H1 (cell line): ENCODE data around the gene SRSF3. TPM values are rescaled to one million over a fixed set of nuclear protein-coding genes. Genes with fewer than 3 reads are reported as not detected.
A peak's percentile ranks its signal among the peaks of the same experiment; 100 is the strongest.

Experiments
- CTCF ChIA-PET: fragments of 300-600 bp; sonication (Branson Sonifier 250); formaldehyde crosslinking; loops from one replicate; lab custom pipeline; 2021; ENCODE audit not compliant: partially characterized antibody; lab: Charles Lee
- POLR2A ChIA-PET: fragments of 300-600 bp; sonication (Branson Sonifier 250); formaldehyde crosslinking; loops from one replicate; lab custom pipeline; 2021; ENCODE audit warnings: inconsistent platforms; ENCODE audit not compliant: partially characterized antibody; lab: Charles Lee
- DNase-seq, 2 experiments: peaks; one replicate each; pipeline versions ENCODE4 v3.0.0 to v3.0.0-alpha.2; 2010 to 2022; ENCODE audit warnings: low spot score in 2 of 2, low read depth in 1 of 2, mixed read lengths in 1 of 2
- FAIRE-seq: peaks from 2 replicates; lab custom pipeline; 2011; peaks lifted over from hg19 to GRCh38; lab: Jason Lieb, UNC
- H2AFZ ChIP-seq: 2 replicates; pipeline ENCODE4 v1.8.1; 2012; ENCODE audit warnings: low read length, inconsistent platforms
- H2AK5ac ChIP-seq: 2 replicates; pipeline ENCODE4 v1.6.1; 2013; ENCODE audit warnings: low read depth, low read length
- H2BK120ac ChIP-seq: replicated peaks from 2 replicates; pipeline ENCODE3; 2013; ENCODE audit warnings: low read depth, low read length, inconsistent platforms
- H2BK12ac ChIP-seq: 2 replicates; pipeline ENCODE4 v1.6.1; 2013; ENCODE audit warnings: low read depth, low read length
- H2BK15ac ChIP-seq: 2 replicates; pipeline ENCODE4 v1.6.1; 2013; ENCODE audit warnings: low read length
- H2BK20ac ChIP-seq: 2 replicates; pipeline ENCODE4 v1.6.1; 2013; ENCODE audit warnings: low read length
- H2BK5ac ChIP-seq: 2 replicates; pipeline ENCODE4 v1.6.1; 2013; ENCODE audit warnings: low read depth, low read length
- H3K14ac ChIP-seq: 2 replicates; pipeline ENCODE4 v1.6.1; 2013; ENCODE audit warnings: inconsistent platforms; ENCODE audit not compliant: insufficient read length
- H3K18ac ChIP-seq: 2 replicates; pipeline ENCODE4 v1.6.1; 2013; ENCODE audit warnings: low read length; ENCODE audit errors: extremely low read depth
- H3K23ac ChIP-seq: 2 replicates; pipeline ENCODE4 v1.6.1; 2013; ENCODE audit warnings: inconsistent platforms; ENCODE audit not compliant: insufficient read length
- H3K23me2 ChIP-seq: 2 replicates; pipeline ENCODE4 v1.6.1; 2013; ENCODE audit warnings: low read depth, low read length
- H3K27ac ChIP-seq: 2 replicates; pipeline ENCODE4 v1.6.1; 2011; ENCODE audit warnings: low read depth, low read length, inconsistent platforms
- H3K27me3 ChIP-seq, 4 experiments: replicated peaks in 1 of 4; 1 replicate in 1 of 4; 2 replicates in 3 of 4; pipeline versions ENCODE4 v1.6.1 to v1.8.1; 2011 to 2013; ENCODE audit warnings: low read length in 3 of 4, mild to moderate bottlenecking in 3 of 4, inconsistent platforms in 2 of 4, mixed read lengths in 2 of 4, moderate library complexity in 1 of 4; ENCODE audit not compliant: control insufficient read depth in 3 of 4, insufficient read depth in 3 of 4; ENCODE audit errors: extremely low read depth in 1 of 4
- H3K36me3 ChIP-seq, 4 experiments: 2 replicates each; pipeline versions ENCODE4 v1.6.1 to v1.8.1; 2011 to 2013; ENCODE audit warnings: mild to moderate bottlenecking in 4 of 4, low read length in 3 of 4, moderate library complexity in 2 of 4, control low read depth in 1 of 4, inconsistent platforms in 1 of 4; ENCODE audit not compliant: insufficient read depth in 4 of 4, control insufficient read depth in 2 of 4
- H3K4ac ChIP-seq: replicated peaks from 2 replicates; pipeline ENCODE3; 2013; ENCODE audit warnings: low read length, low read depth, mixed read lengths, inconsistent platforms; ENCODE audit not compliant: insufficient read length
- H3K4me1 ChIP-seq, 4 experiments: replicated peaks in 1 of 4; 1 replicate in 1 of 4; 2 replicates in 3 of 4; pipeline versions ENCODE4 v1.6.1 to v1.8.1; 2011 to 2013; ENCODE audit warnings: low read length in 3 of 4, inconsistent platforms in 2 of 4, mixed read lengths in 1 of 4; ENCODE audit not compliant: insufficient read depth in 4 of 4, control insufficient read depth in 3 of 4
- H3K4me2 ChIP-seq, 2 experiments: 2 replicates each; pipeline versions ENCODE4 v1.6.1 to v1.8.1; 2011 to 2013; ENCODE audit warnings: low read depth in 2 of 2, low read length in 2 of 2, control low read depth in 1 of 2, inconsistent platforms in 1 of 2, mild to moderate bottlenecking in 1 of 2; ENCODE audit not compliant: insufficient read depth in 1 of 2
- H3K4me3 ChIP-seq, 4 experiments: fragments of 200-600, 300-600 bp in 1 of 4; sonication (generic), shearing (Covaris generic), sonication (Bioruptor Twin) in 1 of 4; 2 replicates each; pipeline versions ENCODE4 v1.5.1 to v1.8.1; 2011 to 2016; ENCODE audit warnings: low read length in 4 of 4, low read depth in 3 of 4, control low read depth in 2 of 4, inconsistent platforms in 2 of 4, mild to moderate bottlenecking in 2 of 4, mixed read lengths in 1 of 4, moderate library complexity in 1 of 4; ENCODE audit not compliant: insufficient read depth in 2 of 4; ENCODE audit errors: extremely low read depth in 1 of 4
- H3K56ac ChIP-seq: replicated peaks from 2 replicates; pipeline ENCODE3; 2013; ENCODE audit warnings: low read depth, mild to moderate bottlenecking, mixed read lengths, low read length, inconsistent platforms; ENCODE audit not compliant: insufficient read length
- H3K79me1 ChIP-seq: 2 replicates; pipeline ENCODE4 v1.6.1; 2013; ENCODE audit warnings: low read depth, low read length, control low read depth
- H3K79me2 ChIP-seq, 2 experiments: 2 replicates each; pipeline versions ENCODE4 v1.6.1 to v1.8.1; 2012 to 2013; ENCODE audit warnings: low read length in 2 of 2, mild to moderate bottlenecking in 2 of 2, inconsistent platforms in 1 of 2; ENCODE audit not compliant: insufficient read depth in 2 of 2, control insufficient read depth in 1 of 2
- H3K9ac ChIP-seq, 4 experiments: replicated peaks in 1 of 4; 1 replicate in 1 of 4; 2 replicates in 3 of 4; pipeline versions ENCODE4 v1.6.1 to v1.8.1; 2011 to 2013; ENCODE audit warnings: low read depth in 3 of 4, low read length in 3 of 4, control low read depth in 2 of 4, mild to moderate bottlenecking in 2 of 4, moderate library complexity in 2 of 4, inconsistent platforms in 1 of 4; ENCODE audit errors: extremely low read depth in 1 of 4
- H3K9me3 ChIP-seq, 2 experiments: 2 replicates each; pipeline versions ENCODE4 v1.6.1 to v1.8.1; 2012 to 2013; ENCODE audit warnings: mild to moderate bottlenecking in 2 of 2, moderate library complexity in 2 of 2, control low read depth in 1 of 2, inconsistent platforms in 1 of 2, low read depth in 1 of 2, low read length in 1 of 2, mixed read lengths in 1 of 2; ENCODE audit not compliant: insufficient read depth in 2 of 2
- H4K20me1 ChIP-seq, 2 experiments: replicated peaks in 1 of 2; 2 replicates each; pipeline versions ENCODE3 to v1.8.1; 2011 to 2013; ENCODE audit warnings: inconsistent platforms in 2 of 2, low read length in 2 of 2, mild to moderate bottlenecking in 1 of 2; ENCODE audit not compliant: insufficient read depth in 2 of 2, control insufficient read depth in 1 of 2
- H4K5ac ChIP-seq: 2 replicates; pipeline ENCODE4 v1.6.1; 2013; ENCODE audit warnings: low read length, low read depth, mixed read lengths, inconsistent platforms; ENCODE audit not compliant: insufficient read length
- H4K8ac ChIP-seq: 2 replicates; pipeline ENCODE4 v1.8.0; 2013; ENCODE audit warnings: mild to moderate bottlenecking, moderate library complexity, low read length, inconsistent platforms; ENCODE audit not compliant: insufficient read depth; ENCODE audit errors: extremely low read depth
- H4K91ac ChIP-seq: replicated peaks from 2 replicates; pipeline ENCODE3; 2013; ENCODE audit warnings: low read length, mixed read lengths, inconsistent platforms; ENCODE audit not compliant: insufficient read length
- EGR1 ChIP-seq: IDR thresholded peaks from 2 replicates; pipeline ENCODE4 v1.6.1; 2011; ENCODE audit warnings: low read depth, low read length, borderline replicate concordance
- HDAC2 ChIP-seq, 2 experiments: fragments of 300-600 bp in 1 of 2; sonication (generic) in 1 of 2; IDR thresholded peaks; 2 replicates each; pipeline ENCODE4 v1.6.1; 2011 to 2012; ENCODE audit warnings: low read depth in 2 of 2, low read length in 2 of 2, mild to moderate bottlenecking in 2 of 2, moderate library complexity in 2 of 2, borderline replicate concordance in 1 of 2, inconsistent platforms in 1 of 2
- JUND ChIP-seq: IDR thresholded peaks from 2 replicates; pipeline ENCODE4 v1.6.1; 2011; ENCODE audit warnings: mild to moderate bottlenecking, improper control_type of control experiment, low read length
- NRF1 ChIP-seq: IDR thresholded peaks from 2 replicates; pipeline ENCODE4 v1.6.1; 2011; ENCODE audit warnings: mild to moderate bottlenecking, low read depth, low read length, improper control_type of control experiment
- POLR2A ChIP-seq, 2 experiments: IDR thresholded peaks; 1 replicate in 1 of 2; 2 replicates in 1 of 2; pipeline ENCODE4 v1.6.1; 2011; ENCODE audit warnings: low read depth in 2 of 2, low read length in 2 of 2, mild to moderate bottlenecking in 2 of 2; ENCODE audit errors: control extremely low read depth in 1 of 2
- POLR2AphosphoS5 ChIP-seq: IDR thresholded peaks from 2 replicates; pipeline ENCODE4 v1.6.1; 2011; ENCODE audit warnings: low read depth, low read length
- SAP30 ChIP-seq: fragments of 300-600 bp; sonication (generic); IDR thresholded peaks from 2 replicates; pipeline ENCODE4 v1.7.1; 2012; ENCODE audit warnings: low read length, moderate library complexity, mild to moderate bottlenecking, inconsistent platforms; ENCODE audit not compliant: insufficient read depth, insufficient replicate concordance
- TAF7 ChIP-seq: optimal IDR thresholded peaks from 2 replicates; pipeline ENCODE3; 2011; ENCODE audit warnings: low read depth, mild to moderate bottlenecking, inconsistent platforms, low read length, moderate library complexity, borderline replicate concordance
- TCF12 ChIP-seq: IDR thresholded peaks from 2 replicates; pipeline ENCODE4 v1.6.1; 2011; ENCODE audit warnings: low read depth, mild to moderate bottlenecking, low read length
- WGBS, 2 experiments: shearing (Covaris generic) in 1 of 2; methylation state at CpG; one replicate each; pipeline versions ENCODE4 v1.1.6 to v1.1.7; 2013 to 2015; ENCODE audit warnings: low lambda C conversion rate in 2 of 2, mixed read lengths in 2 of 2, inconsistent platforms in 1 of 2, low coverage in 1 of 2, missing lambda C conversion rate in 1 of 2; ENCODE audit not compliant: insufficient replicate concordance in 2 of 2, insufficient coverage in 1 of 2, insufficient read length in 1 of 2; ENCODE audit errors: extremely low coverage in 1 of 2, missing lambda C conversion rate in 1 of 2; 5-methylcytosine and 5-hydroxymethylcytosine counted together
- polyA plus RNA-seq, 7 experiments: library from polyadenylated mRNA; depleted of rRNA in 3 of 7; stranded (reverse) in 5 of 7; unstranded in 2 of 7; fragments of >200 nt in 5 of 7; fragments of 200-250 nt in 2 of 7; gene quantifications; 1 replicate in 5 of 7; 2 replicates in 1 of 7; 4 replicates in 1 of 7; pipeline versions ENCODE4 v1.2.1 to v1.2.3, GENCODE V29; 2011 to 2013; ENCODE audit warnings: missing spikeins in 2 of 7, mixed read lengths in 2 of 7
- total RNA-seq: library from RNA; stranded (reverse); fragmentation: NEBNext Ultra II Directional; extraction: Animal tissue kit (Norgen Biotek cat#: 25700); gene quantifications from 2 replicates; pipeline ENCODE4 v1.2.1, GENCODE V29; 2021

The SRSF3 gene
- total and polyA plus RNA-seq, 2 of the 8 experiments (the other 6 are each of a cell fraction or from before 2014, with no cell fraction given): 471 to 689 TPM

GRCh38 chr6:36598739-36599318, 4.7 kb downstream of the SRSF3 start:
- Histone ChIP-seq H3K18ac (no peak overlapping the region), H4K5ac (no peak overlapping the region), H2AFZ (no peak overlapping the region), H2BK12ac (no peak overlapping the region), H2AK5ac (no peak overlapping the region), H3K79me2 (peaks cover 66 to 97% of the 10 kb centered on the region in 2 experiments), H2BK20ac (no peak overlapping the region), H3K4me1 (peaks cover 0 to 3% (median 1%) of the 10 kb centered on the region in 4 experiments; a peak in 3 of 7 replicates), H3K9ac (no peak overlapping the region), H3K4me2 (peak overlapping the region; percentile 69 to 79), H3K14ac (no peak overlapping the region), H3K56ac (no peak overlapping the region), H3K23me2 (peaks cover under 1% of the 10 kb centered on the region), H3K27me3 (no peaks in the 10 kb centered on the region), H4K91ac (no peak overlapping the region), H3K4me3 (peak overlapping the region in 2 of 4 experiments; percentile 6 to 98; a peak in 4 of 8 replicates), H2BK5ac (no peak overlapping the region), H2BK15ac (no peak overlapping the region), H3K23ac (no peak overlapping the region), H3K27ac (no peak overlapping the region), H3K4ac (no peak overlapping the region), H4K20me1 (peaks cover 47 to 68% of the 10 kb centered on the region in 2 experiments), H3K9me3 (no peaks in the 10 kb centered on the region), H4K8ac (no peak overlapping the region; the same call in 1 of the 2 replicates), H2BK120ac (no peak overlapping the region), H3K79me1 (no peaks in the 10 kb centered on the region), H3K36me3 (peaks cover 47 to 90% (median 69%) of the 10 kb centered on the region in 4 experiments)
- TF ChIP-seq TCF12 (no peak), TAF7 (no peak), POLR2AphosphoS5 (peak; percentile 65), EGR1 (no peak), JUND (no peak), NRF1 (no peak), POLR2A (IDR thresholded peaks at IDR 0.05; ENCODE audit: control extremely low read depth in 1 of 2, low read depth in 2 of 2, low read length in 2 of 2) (peak; percentile 28 to 70), SAP30 (no peak), HDAC2 (IDR thresholded peaks at IDR 0.05; ENCODE audit: borderline replicate concordance in 1 of 2, low read depth in 2 of 2, low read length in 2 of 2) (no peak)
- WGBS, 2 experiments: 90% methylated on average over 11 of the region's 11 CpGs; no CpG with 5 or more reads in 1 of the 2 experiments
- no peak for DNase-seq
- ChIA-PET POLR2A (interaction anchor here (0.7 to 13.4 kb wide), 23 partner anchors 10 to 175 kb away, joined by 3 to 386 read pairs (median 4); partner anchors contain the start of gene KCTD20), CTCF (interaction anchor here (0.7 to 1.9 kb wide), 7 partner anchors 8 to 213 kb away, joined by 3 to 6 read pairs (median 3); no protein-coding TSS in a partner anchor)
- no peak for FAIRE-seq
